PFSK-1 (cell line): Measurements from ENCODE around the gene ARHGAP5.

Experiments used
- POLR2AphosphoS5 ChIP-seq: IDR thresholded peaks from 2 replicates; pipeline ENCODE4 v1.6.1; 2012; ENCODE audit warnings: low read depth, mild to moderate bottlenecking, control low read depth, low read length, moderate library complexity
- REST ChIP-seq, 2 experiments: IDR thresholded peaks; 2 replicates each; pipeline versions ENCODE4 v1.6.1 to v1.8.0; 2011 to 2012; ENCODE audit warnings: low read depth in 2 of 2, low read length in 2 of 2, control low read depth in 1 of 2, inconsistent platforms in 1 of 2, mild to moderate bottlenecking in 1 of 2, moderate library complexity in 1 of 2; ENCODE audit not compliant: insufficient read depth in 1 of 2
- SIN3A ChIP-seq: IDR thresholded peaks from 2 replicates; pipeline ENCODE4 v1.6.1; 2012; ENCODE audit warnings: mild to moderate bottlenecking, low read length, moderate library complexity, borderline replicate concordance; ENCODE audit not compliant: insufficient read depth

DNA sequence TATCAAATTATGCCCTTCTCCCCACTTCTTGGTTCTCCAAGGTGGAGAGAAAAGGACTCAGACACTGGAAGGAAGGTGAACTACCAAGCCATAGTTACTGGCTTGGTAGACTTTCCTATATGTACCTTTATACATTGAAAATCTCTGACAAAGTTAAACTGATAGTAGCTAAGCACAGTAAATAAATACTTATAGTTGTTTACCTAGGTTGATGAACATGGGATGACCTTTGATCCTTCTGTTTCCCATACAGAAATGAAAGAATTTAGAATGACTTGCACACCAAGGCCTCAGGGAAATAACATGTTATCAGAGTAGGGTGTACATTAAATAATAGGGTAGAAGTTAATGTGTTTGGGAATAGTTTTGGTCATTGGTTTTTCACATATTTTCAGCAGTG is 6.7 kb downstream of the ARHGAP5 start:
- TF ChIP-seq SIN3A (no peak), POLR2AphosphoS5 (no peak), REST (IDR thresholded peaks at IDR 0.05; ENCODE audit: insufficient read depth in 1 of 2, low read depth in 2 of 2, low read length in 2 of 2) (no peak)
